Kidney (tissue), 14 donors: Measurements from ENCODE around the gene STXBP1. TPM values are rescaled to one million over a fixed set of nuclear protein-coding genes. Genes with fewer than 3 reads are reported as not detected.
"Not testable (repeated sequence)": the region's sequence is repeated elsewhere in the genome, so short reads cannot be mapped to it uniquely, and the experiment has no call there.

Source experiments
- DNase-seq, 5 donors: peaks; one replicate each; pipeline ENCODE4 v3.0.0-alpha.2; 2013 to 2020
- FAIRE-seq: peaks from 2 replicates; lab custom pipeline; 2012; peaks lifted over from hg19 to GRCh38; lab: Jason Lieb, UNC
- H3K27ac ChIP-seq, 2 donors: one replicate each; pipeline ENCODE4 v1.7.0; 2013; ENCODE audit warnings: low read depth in 2 of 2, low read length in 2 of 2, inconsistent platforms in 1 of 2
- H3K27me3 ChIP-seq: one replicate; pipeline ENCODE4 v1.7.1; 2013; ENCODE audit warnings: low read length, inconsistent platforms; ENCODE audit not compliant: control insufficient read depth, insufficient read depth
- H3K36me3 ChIP-seq, 3 donors: one replicate each; pipeline versions ENCODE4 v1.7.0 to v1.7.1; 2013; ENCODE audit warnings: low read length in 3 of 3, control low read depth in 1 of 3, inconsistent platforms in 1 of 3; ENCODE audit not compliant: insufficient read depth in 3 of 3, control insufficient read depth in 2 of 3
- H3K4me1 ChIP-seq, 3 donors: one replicate each; pipeline versions ENCODE4 v1.7.0 to v1.7.1; 2013; ENCODE audit warnings: low read length in 3 of 3, inconsistent platforms in 1 of 3, low read depth in 1 of 3; ENCODE audit not compliant: control insufficient read depth in 2 of 3, insufficient read depth in 2 of 3
- H3K4me3 ChIP-seq, 3 donors: one replicate each; pipeline versions ENCODE4 v1.7.0 to v1.8.1; 2013; ENCODE audit warnings: low read length in 3 of 3, control low read depth in 1 of 3, inconsistent platforms in 1 of 3
- H3K9ac ChIP-seq, 3 donors: one replicate each; pipeline versions ENCODE4 v1.7.0 to v1.7.1; 2013; ENCODE audit warnings: low read length in 3 of 3, control low read depth in 1 of 3, inconsistent platforms in 1 of 3
- H3K9me3 ChIP-seq, 3 donors: one replicate each; pipeline versions ENCODE4 v1.7.0 to v1.7.1; 2013; ENCODE audit warnings: low read length in 3 of 3, control low read depth in 1 of 3, inconsistent platforms in 1 of 3; ENCODE audit not compliant: control insufficient read depth in 2 of 3, insufficient read depth in 1 of 3
- intact Hi-C: fragments of 100-400 bp; cut with DNase I; formaldehyde crosslinking; loops from one replicate; pipeline ENCODE4 v1.11.1; 2022
- polyA plus RNA-seq: library from polyadenylated mRNA; stranded (reverse); fragments of 350-450 nt; fragmentation: Illumina TruSeq; extraction: RNeasy Lipid Tissue Mini Kit (QIAGEN cat#74804); gene quantifications from one replicate; pipeline ENCODE4 v1.2.3, GENCODE V29; 2014; ENCODE audit warnings: low read depth, low replicate concordance; ENCODE audit not compliant: insufficient read depth
- total RNA-seq: library from RNA; stranded (reverse); fragmentation: NEBNext Ultra II Directional; extraction: Animal tissue kit (Norgen Biotek cat#: 25700); gene quantifications from one replicate; pipeline ENCODE4 v1.2.1, GENCODE V29; 2021
- TF ChIP-seq, protein P1 (sequence below): IDR thresholded peaks from 3 replicates; pipeline ENCODE4 v1.5.1; 2012; ENCODE audit warnings: mild to moderate bottlenecking, moderate library complexity, borderline replicate concordance; ENCODE audit not compliant: insufficient read depth; ENCODE audit errors: extremely low read depth
- donor health status: control.
- donor health status: control.
- donor health status: control.
- donor health status: control.
- donor health status: control.
- donor health status: DM: yes; HTN: yes; CAD: no.
- donor health status: Normal renal cell carcinoma (clear cell type).

Gene STXBP1
- total and polyA plus RNA-seq, 2 donors from 2014 or later = 14.3 to 32.8 TPM

DNA sequence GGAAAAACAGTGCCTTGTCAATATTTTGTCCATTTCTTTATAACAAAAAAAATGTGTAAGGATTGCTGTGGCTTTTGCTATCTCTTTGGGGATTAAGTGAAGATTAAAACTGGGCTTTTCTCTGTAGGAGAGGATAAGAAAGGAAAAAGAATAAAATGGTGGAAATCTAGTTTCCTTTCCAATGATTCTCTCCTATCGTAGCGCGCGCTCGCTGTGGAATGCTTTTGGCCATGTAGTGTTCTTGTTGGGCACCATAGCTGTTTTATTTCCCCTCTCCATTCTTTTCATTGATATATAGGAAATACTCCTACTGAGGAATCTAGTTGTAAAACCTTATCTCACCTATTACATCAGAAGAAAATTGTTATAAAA, 1.5 kb downstream of the STXBP1 start:
- Histone ChIP-seq H3K27ac (peak overlapping the region in 1 of 2 donors; percentile 45), H3K9me3 (no peaks in the 10 kb centered on the region), H3K36me3 (no peaks in the 10 kb centered on the region), H3K27me3 (no peaks in the 10 kb centered on the region), H3K9ac (peak overlapping the region in 2 of 3 donors; percentile 15 to 47), H3K4me1 (peaks cover 0 to 11% (median 0%) of the 10 kb centered on the region in 3 donors), H3K4me3 (peak overlapping the region; percentile 56 to 70 (median 60))
- peak in 1 of 5 donors; percentile 40 for DNase-seq
- no peak for FAIRE-seq
- TF ChIP-seq, protein P1, sequence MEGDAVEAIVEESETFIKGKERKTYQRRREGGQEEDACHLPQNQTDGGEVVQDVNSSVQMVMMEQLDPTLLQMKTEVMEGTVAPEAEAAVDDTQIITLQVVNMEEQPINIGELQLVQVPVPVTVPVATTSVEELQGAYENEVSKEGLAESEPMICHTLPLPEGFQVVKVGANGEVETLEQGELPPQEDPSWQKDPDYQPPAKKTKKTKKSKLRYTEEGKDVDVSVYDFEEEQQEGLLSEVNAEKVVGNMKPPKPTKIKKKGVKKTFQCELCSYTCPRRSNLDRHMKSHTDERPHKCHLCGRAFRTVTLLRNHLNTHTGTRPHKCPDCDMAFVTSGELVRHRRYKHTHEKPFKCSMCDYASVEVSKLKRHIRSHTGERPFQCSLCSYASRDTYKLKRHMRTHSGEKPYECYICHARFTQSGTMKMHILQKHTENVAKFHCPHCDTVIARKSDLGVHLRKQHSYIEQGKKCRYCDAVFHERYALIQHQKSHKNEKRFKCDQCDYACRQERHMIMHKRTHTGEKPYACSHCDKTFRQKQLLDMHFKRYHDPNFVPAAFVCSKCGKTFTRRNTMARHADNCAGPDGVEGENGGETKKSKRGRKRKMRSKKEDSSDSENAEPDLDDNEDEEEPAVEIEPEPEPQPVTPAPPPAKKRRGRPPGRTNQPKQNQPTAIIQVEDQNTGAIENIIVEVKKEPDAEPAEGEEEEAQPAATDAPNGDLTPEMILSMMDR = no peak
- intact Hi-C loops = no loop called here

DNA sequence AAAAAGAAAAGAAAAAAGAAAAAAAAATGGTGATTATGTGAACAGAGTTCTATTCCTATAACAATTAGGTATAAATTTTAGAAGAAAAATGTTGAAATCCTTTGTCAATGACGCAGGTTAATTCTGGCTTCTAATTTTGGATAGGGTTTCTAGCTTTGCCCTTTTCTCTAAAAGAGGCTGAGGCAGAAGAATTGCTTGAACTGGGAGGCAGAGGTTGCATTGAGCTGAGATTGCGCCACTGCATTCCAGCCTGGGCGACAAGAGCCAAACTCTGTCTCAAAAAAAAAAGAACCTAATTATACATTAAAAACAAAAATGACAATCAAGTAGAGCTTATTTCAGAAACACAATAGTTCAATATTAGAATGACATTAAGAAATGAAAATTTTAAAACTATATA, 2.9 kb downstream of the STXBP1 start:
- intact Hi-C loops = no loop called here
- Histone ChIP-seq H3K27me3 (no peaks in the 10 kb centered on the region), H3K4me1 (peaks cover 0 to 8% (median 0%) of the 10 kb centered on the region in 3 donors), H3K36me3 (no peaks in the 10 kb centered on the region), H3K27ac (no peak overlapping the region), H3K9ac (no peak overlapping the region), H3K9me3 (no peaks in the 10 kb centered on the region), H3K4me3 (no peak overlapping the region)
- FAIRE-seq (no peak), DNase-seq (no peak)
- TF ChIP-seq, protein P1 = no peak

DNA sequence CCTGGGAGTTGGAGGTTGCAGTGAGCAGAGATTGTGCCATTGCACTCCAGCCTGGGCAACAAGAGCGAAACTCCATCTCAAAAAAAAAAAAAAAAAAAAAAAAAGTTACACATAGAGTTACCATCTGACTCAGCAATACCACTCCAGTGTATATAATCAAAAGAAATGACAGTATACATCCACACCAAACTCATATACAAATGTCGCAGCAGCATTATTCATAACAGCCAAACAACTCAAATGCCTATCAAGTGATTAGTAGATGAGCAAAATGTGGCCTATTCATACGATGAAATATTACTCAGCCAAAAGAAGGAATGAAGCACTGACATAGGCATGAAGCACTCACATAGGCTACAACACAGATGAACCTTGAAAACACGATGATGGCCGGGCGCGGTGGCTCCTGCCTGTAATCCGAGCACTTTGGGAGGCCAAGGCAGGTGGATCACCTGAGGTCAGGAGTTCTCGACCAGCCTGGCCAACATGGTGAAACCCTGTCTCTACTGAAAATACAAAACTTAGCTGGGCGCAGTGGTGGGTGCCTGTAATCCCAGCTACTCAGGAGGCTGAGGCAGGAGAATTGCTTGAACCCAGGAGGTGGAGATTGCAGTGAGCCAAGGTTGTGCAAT, 9.4 kb downstream of the STXBP1 start:
- H3K4me1 ChIP-seq, H3K9ac ChIP-seq, intact Hi-C loops, H3K27me3 ChIP-seq, DNase-seq, H3K9me3 ChIP-seq, H3K4me3 ChIP-seq, FAIRE-seq, H3K36me3 ChIP-seq, H3K27ac ChIP-seq: not testable (repeated sequence)

DNA sequence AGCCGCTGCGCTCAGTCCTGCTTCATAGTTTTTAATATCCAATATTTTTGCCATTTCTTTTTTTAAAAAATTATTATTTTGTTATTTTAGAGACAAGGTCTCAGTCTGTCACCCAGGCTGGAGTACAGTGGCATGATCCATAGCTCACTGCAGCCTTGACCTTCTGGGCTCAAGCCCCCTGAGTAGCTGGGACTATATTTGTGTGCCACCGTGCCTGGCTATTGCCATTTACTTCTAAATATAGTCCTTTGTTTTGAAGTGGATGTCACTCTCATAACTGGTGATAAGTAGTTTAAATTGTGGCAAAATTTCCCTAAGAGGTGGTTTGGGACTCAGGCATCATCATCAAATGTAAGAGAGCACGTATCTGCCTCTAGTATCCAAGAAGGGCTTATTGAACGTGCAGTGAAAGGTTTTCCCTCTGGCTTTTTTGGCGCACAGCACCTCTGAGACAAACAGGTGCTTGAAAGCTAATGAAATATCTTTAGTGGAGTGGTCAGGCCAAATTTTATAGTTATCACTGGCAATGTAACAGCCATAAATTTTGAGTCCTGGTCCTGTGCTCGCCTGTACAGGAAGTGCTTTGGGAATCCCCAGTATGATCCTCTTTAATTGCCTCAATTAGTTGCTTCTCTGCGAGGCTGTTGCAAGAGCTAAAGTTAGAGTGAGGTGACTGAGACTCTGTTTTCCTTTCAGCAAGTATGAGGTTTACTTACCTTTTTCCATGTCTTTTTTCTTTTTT, 14.8 kb downstream of the STXBP1 start:
- H3K27me3 ChIP-seq = no peaks in the 10 kb centered on the region
- no peaks in the 10 kb centered on the region for H3K4me1 ChIP-seq
- no peak overlapping the region for H3K4me3 ChIP-seq
- H3K27ac ChIP-seq = no peak overlapping the region
- no peaks in the 10 kb centered on the region for H3K36me3 ChIP-seq
- intact Hi-C loops = no loop called here
- no peak for DNase-seq
- FAIRE-seq = no peak
- H3K9ac ChIP-seq = no peak overlapping the region
- no peaks in the 10 kb centered on the region for H3K9me3 ChIP-seq
- TF ChIP-seq, protein P1 = no peak
